NCI-H748 treated with DMSO at 0.1 percent for 48 hours (cell line): ENCODE measurements around the gene JMJD6.

Experiments
- DNase-seq: peaks from one replicate; lab custom pipeline; 2025; lab: John Stamatoyannopoulos, UW

JMJD6 gene

DNA sequence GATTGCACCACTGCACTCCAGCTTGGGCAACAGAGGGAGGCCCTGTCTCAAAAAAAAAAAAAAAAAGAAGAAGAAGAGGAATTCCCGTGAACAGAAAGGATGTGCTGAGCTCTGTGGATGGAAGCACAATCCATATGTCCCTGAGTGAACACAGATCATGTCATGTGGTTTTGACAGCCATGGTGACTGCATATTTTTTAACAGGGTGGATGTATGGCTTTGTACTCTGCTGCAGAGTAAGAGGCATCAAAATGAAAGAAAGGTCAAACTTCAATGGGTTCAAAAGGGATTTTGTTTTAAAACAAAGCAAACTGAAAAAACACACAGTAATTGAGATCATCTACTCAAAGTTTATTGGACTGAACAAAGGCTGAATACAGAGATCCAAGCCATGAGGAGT, 47.2 kb downstream of the JMJD6 start:
- DNase-seq, result no peak

DNA sequence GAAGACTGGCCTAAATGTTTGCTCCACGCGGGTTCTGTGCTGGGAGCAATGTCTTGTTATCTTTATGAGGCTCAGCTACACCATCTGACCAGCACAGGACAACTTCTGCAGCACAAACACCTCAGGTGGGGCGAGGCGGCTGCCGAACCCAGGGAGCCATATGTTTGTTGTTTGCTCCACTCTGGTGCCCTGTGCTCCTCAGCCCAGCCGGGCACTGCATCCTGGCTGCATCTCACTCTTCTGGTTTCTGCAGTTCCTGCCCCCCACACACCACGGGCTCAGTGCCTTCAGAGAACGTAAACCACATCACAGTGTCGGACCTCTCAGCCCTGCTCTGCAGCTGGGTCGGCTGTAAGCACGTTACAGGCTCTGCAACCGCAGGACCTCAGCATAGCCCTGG, 48.1 kb downstream of the JMJD6 start:
- no peak for DNase-seq

DNA sequence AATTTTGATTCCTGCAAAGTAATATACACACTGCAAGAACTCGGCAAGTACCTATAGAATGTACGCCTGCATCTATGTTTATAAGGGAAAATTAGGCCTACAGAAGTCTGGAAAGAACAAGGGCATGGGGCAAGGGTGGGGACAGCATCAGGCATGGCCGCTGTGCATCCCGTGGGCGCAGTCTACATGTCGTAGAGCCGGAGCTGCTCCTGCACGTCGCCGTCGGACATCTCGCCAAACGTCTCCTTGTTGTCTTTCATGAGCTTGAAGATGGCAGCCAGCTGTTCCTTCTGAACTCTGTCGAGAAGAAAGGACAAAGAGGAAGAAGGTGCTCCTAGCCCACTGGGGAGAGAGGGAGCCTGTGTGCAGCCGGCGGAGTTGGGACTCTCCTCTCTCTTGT, 49.0 kb downstream of the JMJD6 start:
- DNase-seq, result no peak

DNA sequence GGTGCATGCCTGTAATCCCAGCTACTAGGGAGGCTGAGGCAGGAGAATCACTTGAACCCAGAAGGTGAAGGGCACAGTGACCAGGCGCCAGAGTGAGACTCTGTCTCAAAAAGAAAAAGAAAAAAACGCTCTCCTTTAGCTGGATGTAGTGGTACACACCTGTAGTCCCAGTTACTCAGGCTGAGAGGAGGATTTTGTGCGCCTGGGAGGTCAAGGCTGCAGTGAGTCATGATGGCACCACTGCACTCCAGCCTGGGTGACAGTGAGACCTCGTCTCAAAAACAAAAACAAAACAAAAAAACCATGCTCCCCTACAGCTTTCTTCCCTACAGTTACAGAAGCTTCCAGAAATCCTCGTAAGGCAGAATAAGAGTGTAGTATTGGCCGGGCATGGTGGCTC, 49.8 kb downstream of the JMJD6 start:
- no peak for DNase-seq

DNA sequence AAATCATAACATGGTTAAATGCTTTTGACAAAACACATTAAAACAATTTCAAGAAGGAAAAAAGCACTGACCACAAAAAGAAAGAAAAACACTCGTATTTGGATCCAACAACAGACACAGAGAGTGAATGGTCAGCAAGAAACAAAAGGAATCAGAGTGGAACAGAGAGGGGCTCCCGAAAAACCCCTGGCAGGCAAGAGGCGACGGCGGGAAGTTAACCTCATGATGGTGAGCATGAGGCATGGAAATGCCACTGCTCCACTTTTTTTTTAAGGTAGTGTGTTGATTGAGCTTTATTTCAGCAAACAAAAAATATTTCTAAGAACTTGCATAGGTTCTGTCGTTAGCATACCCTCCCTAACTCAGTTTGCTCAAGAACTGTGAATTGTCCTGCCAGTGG, 50.8 kb downstream of the JMJD6 start:
- no peak for DNase-seq

DNA sequence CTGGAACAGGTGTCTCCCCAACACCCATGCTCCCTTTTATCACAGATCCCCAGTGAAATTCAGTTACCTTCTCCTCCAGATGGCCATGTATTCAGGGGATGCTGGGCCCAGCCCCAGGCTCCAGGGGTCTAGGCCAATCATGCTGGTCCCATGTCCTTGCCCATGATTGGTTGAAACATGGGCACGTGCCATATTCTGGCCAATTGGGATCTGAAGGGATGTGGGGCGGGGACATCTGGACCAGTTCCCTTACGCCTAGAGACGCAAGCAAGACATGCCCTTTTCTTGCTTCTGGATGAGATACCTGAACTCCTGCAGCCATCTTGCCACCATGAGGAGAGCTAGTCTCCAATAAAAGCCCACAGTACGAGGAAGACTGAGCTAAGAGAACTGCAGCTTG, 51.8 kb downstream of the JMJD6 start:
- DNase-seq, result no peak

DNA sequence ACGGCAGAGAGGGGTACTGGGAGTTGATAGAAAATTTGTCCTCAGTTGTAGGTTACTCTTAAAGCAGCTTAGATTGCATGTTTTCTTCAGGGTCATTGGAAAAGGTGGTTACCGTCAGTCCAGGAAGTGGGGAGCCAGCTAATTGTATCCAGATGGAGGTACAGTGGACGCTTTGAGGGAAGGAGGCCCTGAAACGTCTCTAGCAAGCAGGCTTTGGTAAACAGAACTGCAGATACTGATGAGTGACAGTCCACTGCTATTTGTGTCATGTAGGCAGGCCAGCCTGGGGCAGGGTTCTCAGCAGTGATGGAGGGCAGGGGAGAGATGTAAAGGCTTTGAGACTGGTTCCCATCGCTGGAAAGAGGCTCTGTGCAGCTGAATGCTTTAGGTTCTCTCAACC, 52.7 kb downstream of the JMJD6 start:
- no peak for DNase-seq

DNA sequence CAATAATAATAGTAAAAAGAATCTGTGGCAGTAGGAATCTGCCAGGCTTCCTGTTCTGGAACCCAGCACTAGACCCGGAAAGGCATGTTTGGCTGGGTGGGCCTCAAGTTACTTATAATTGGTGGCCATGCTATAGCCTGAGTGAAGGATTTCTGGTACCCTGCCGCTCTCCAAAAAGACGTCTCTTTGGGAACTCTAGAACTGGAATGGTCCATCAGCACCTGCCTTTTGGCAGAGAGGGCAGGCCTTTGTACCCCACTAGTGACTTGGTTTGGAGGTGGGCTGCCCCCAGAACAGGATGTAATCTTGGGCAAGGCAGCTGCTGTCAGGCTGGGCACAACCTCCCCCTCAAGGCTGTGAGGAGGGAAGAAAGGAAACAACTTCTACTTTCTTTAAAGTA, 53.5 kb downstream of the JMJD6 start:
- DNase-seq, result no peak

DNA sequence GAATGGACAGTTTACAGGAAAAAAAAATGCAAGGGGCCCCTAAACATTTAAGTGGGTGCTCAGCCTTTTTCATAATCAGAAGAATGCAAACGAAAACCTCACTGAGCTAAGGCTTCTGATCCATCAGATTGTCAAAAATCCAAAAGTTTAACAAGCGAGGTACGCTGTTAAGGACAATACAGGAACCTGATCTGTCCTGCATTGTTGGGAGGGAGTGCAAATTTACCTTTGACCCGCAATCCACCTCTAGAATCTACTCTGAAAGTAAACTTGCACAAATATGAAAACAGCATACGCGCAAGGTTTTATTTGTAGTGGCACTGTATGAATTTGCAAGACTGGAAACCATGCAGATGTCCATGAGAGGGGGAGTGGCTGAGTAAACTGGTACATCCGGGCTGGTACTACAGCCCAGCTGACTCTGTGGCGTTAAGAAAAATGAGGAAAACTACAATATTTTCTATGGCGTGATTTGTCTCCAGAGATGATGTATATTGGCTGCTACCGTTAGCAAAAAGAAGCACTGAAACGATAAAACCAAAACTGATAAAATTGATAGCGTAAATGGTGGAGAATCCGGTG, 54.0 kb downstream of the JMJD6 start:
- DNase-seq, result no peak

DNA sequence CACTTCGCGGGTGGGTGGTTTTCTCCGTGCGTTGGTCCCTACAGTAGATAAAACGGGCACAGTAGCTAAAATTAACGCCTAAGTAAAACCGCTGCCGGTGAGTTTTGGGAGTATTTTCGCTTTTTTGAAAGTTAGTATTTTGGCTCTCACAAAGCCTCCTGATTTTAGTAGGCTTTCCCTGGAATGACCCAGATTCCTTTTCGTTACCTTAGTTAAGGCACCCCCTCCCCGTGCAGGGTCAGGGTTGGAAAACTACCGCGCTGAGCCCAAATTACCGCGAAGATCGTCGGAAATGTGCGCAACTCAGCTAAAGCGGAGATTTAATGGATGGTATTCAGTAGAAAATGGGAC, 54.5 kb downstream of the JMJD6 start:
- DNase-seq, result no peak

DNA sequence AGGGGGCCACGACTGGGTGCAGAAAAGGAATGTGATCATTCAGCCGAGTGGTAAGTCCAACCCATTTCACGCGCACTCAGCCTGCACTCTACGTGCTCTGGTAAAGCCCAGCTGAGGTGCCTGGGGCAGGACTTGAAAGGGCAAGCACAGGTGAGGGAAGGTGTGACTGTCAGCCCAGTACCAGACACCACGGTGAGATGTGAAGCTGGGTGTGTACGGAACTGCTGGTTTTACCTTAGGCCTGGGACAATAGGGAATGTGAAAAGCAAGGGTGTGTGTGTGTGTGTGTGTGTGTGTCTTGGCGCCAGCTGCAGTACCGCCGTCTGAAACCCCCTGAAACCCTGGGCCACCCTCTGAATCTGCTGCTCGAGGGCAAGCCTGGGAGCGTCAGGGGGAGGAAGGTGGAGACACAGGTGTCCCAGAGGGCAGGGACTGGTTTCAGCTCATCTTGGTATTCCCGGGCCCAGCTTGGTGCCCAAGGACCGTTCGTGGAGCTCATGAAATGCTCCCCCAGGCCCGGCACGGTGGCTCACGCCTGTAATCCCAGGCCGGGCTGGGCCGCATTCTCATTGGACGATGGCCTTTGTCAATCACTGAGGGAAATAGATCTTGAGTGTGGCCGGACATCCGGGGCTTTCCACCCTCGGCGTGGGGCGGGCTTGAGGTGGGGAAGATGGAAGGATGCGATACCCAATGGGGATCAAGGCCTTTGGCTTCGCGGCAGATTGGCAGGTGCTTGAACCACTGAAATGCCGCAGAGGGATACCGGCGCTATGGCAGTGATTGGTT, 55.1 kb downstream of the JMJD6 start:
- peak; percentile 86 for DNase-seq

DNA sequence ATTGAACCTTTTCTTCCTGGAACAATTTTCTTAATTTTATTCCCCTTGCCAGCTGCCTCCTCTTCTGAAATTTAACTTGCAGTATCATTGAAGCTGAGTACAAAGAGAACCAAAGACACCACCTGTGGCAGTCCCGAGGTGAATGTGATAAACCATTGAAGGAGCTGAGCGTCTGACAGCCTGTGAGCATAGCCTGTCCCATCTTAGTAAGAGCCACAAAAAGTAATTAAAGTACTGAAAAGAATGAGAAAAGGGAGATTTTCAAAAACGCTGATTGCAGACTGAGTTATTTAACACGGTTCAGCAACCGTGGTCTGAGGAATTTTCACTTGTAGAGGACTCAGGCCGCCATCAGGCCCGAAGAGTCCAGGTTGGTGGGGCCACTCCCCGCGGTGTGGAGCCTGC, 55.7 kb downstream of the JMJD6 start:
- DNase-seq, result no peak

DNA sequence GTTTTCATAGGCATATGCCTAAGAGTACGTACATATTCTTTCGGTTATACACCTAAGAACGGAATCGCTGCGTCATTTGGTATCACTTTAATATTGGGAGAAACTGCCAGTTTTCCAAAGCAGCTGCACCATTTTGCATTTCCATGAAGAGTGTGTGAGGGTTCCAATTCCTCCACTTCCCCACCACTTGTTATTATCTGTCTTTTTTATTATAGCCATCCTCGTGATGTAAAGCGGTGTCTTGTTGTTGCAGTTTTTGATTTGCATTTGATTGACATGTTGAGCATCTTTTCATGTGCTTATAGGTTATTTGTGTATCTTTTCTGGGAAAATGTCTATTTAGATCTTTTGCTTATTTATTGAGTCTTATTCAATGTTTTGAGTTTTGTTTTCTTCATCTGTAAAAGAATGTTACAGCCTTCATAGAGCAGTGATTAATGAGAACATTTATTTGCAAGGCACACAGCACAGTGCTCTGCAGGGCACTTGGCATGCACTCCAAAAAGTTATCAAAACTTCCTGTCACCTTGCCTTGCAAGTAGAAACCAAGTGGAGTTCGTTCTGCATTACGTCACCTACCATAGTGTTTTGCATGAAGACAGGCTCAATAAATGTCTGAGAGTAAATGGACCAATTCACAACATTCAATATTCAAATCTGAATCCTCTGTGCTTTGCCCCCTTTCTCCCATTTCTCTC, 56.2 kb downstream of the JMJD6 start:
- no peak for DNase-seq
